A549 (cell line): ENCODE data around the gene TBC1D8. TPM values are rescaled to one million over a fixed set of nuclear protein-coding genes. Genes with fewer than 3 reads are reported as not detected.
A peak's percentile ranks its signal among the peaks of the same experiment; 100 is the strongest.

Source experiments
- ATAC-seq, 2 experiments: fragments of 200-7000 bp in 1 of 2; fragments of >200 bp in 1 of 2; cut with Nextera tagmentation in 1 of 2; cut with Tn5 transposase in 1 of 2; 3 replicates each; pipeline versions ENCODE4 v1.8.0 to v1.9.1; 2018 to 2020; ENCODE audit warnings: mild to moderate bottlenecking in 1 of 2, moderate library complexity in 1 of 2
- CTCF ChIA-PET: fragments of 300-600 bp; sonication (Branson Sonifier 250); formaldehyde crosslinking; extraction: SDS; loops from one replicate; lab custom pipeline; 2021; ENCODE audit warnings: antibody characterized with exemption, inconsistent platforms; lab: Yijun Ruan, JAX
- POLR2A ChIA-PET: fragments of 350-600 bp; formaldehyde crosslinking; extraction: SDS; loops from one replicate; lab custom pipeline; 2021; ENCODE audit warnings: antibody characterized with exemption, inconsistent platforms; lab: Yijun Ruan, JAX
- DNase-seq, 2 experiments: peaks; one replicate each; pipeline versions ENCODE4 v3.0.0 to v3.0.0-alpha.2; 2011 to 2016; ENCODE audit warnings: low read depth in 1 of 2, low spot score in 1 of 2
- FAIRE-seq: peaks from 2 replicates; lab custom pipeline; 2011; peaks lifted over from hg19 to GRCh38; lab: Jason Lieb, UNC
- H3K27ac ChIP-seq, 2 experiments: fragments of >200 bp; sonication (Bioruptor Twin); formaldehyde crosslinking; 3 replicates each; pipeline ENCODE4 v1.5.1; 2016 to 2017
- H3K4me1 ChIP-seq: fragments of >200 bp; sonication (Bioruptor Twin); formaldehyde crosslinking; 3 replicates; pipeline ENCODE4 v1.6.1; 2016
- H3K4me2 ChIP-seq: fragments of >200 bp; sonication (Bioruptor Twin); formaldehyde crosslinking; 3 replicates; pipeline ENCODE4 v1.6.1; 2016
- H3K4me3 ChIP-seq: fragments of >200 bp; sonication (Bioruptor Twin); formaldehyde crosslinking; 3 replicates; pipeline ENCODE4 v1.5.1; 2016
- H3K9me3 ChIP-seq: fragments of >200 bp; sonication (Bioruptor Twin); formaldehyde crosslinking; 3 replicates; pipeline ENCODE4 v1.6.1; 2016
- BCL3 ChIP-seq: fragments of >200 bp; sonication (Bioruptor Twin); formaldehyde crosslinking; IDR thresholded peaks from 3 replicates; pipeline ENCODE4 v1.6.1; 2016
- CHD4 ChIP-seq: fragments of 200-600 bp; sonication (generic); IDR thresholded peaks from 2 replicates; pipeline ENCODE4 v1.6.1; 2016; ENCODE audit warnings: antibody characterized with exemption, mild to moderate bottlenecking, borderline replicate concordance
- EHF ChIP-seq: fragments of 250-450 bp; sonication (Bioruptor Pico); IDR thresholded peaks from 2 replicates; pipeline ENCODE4 v1.5.0; 2020; ENCODE audit warnings: mild to moderate bottlenecking
- ESRRA ChIP-seq: fragments of 150-350 bp; IDR thresholded peaks from 2 replicates; pipeline ENCODE4 v1.6.1; 2014; ENCODE audit warnings: mild to moderate bottlenecking, low read length, borderline replicate concordance
- FOSL2 ChIP-seq, 2 experiments: fragments of 450-650 bp in 1 of 2; fragments of >200 bp in 1 of 2; sonication (Bioruptor Twin) in 1 of 2; formaldehyde crosslinking; IDR thresholded peaks; 2 replicates each; pipeline versions ENCODE4 v1.5.0 to v1.6.1; 2016 to 2020; ENCODE audit warnings: mild to moderate bottlenecking in 1 of 2, moderate library complexity in 1 of 2
- FOXS1 ChIP-seq: fragments of 250-450 bp; sonication (Bioruptor Pico); IDR thresholded peaks from 2 replicates; pipeline ENCODE4 v1.5.0; 2020; ENCODE audit warnings: mild to moderate bottlenecking, moderate library complexity
- GATA3 ChIP-seq: IDR thresholded peaks from 2 replicates; pipeline ENCODE4 v1.6.1; 2012; ENCODE audit warnings: borderline replicate concordance
- HOXA7 ChIP-seq: fragments of 250-450 bp; sonication (Bioruptor Pico); IDR thresholded peaks from 2 replicates; pipeline ENCODE4 v1.5.0; 2020; ENCODE audit warnings: mild to moderate bottlenecking, moderate library complexity
- HOXB5 ChIP-seq: fragments of 250-450 bp; sonication (Bioruptor Pico); IDR thresholded peaks from 2 replicates; pipeline ENCODE4 v1.5.0; 2020; ENCODE audit warnings: mild to moderate bottlenecking, moderate library complexity
- JUN ChIP-seq, 2 experiments: fragments of >200 bp; sonication (Bioruptor Twin); formaldehyde crosslinking; IDR thresholded peaks; 2 replicates in 1 of 2; 3 replicates in 1 of 2; pipeline ENCODE4 v1.6.1; 2016 to 2017
- JUNB ChIP-seq: fragments of >200 bp; sonication (Bioruptor Twin); formaldehyde crosslinking; IDR thresholded peaks from 2 replicates; pipeline ENCODE4 v1.6.1; 2016
- KDM1A ChIP-seq: fragments of 200-600 bp; sonication (generic); IDR thresholded peaks from 2 replicates; pipeline ENCODE4 v1.6.1; 2016; ENCODE audit warnings: low read depth, mild to moderate bottlenecking
- KDM5A ChIP-seq: fragments of 200-600 bp; sonication (generic); IDR thresholded peaks from 2 replicates; pipeline ENCODE4 v1.6.1; 2016; ENCODE audit warnings: antibody characterized with exemption, mild to moderate bottlenecking
- MAFK ChIP-seq: fragments of 450-650 bp; IDR thresholded peaks from 2 replicates; pipeline ENCODE4 v1.6.1; 2014; ENCODE audit not compliant: partially characterized antibody
- NFE2L2 ChIP-seq: fragments of 150-350 bp; conservative IDR thresholded peaks from 2 replicates; pipeline ENCODE4 v1.6.1; 2014; ENCODE audit warnings: low read length
- NPAS2 ChIP-seq: fragments of 250-450 bp; sonication (Bioruptor Pico); IDR thresholded peaks from 2 replicates; pipeline ENCODE4 v1.8.0; 2022; ENCODE audit warnings: mild to moderate bottlenecking, moderate library complexity, borderline replicate concordance
- PHF8 ChIP-seq: fragments of 200-600 bp; sonication (generic); IDR thresholded peaks from 2 replicates; pipeline ENCODE4 v1.6.1; 2016; ENCODE audit warnings: low read depth, mild to moderate bottlenecking, antibody characterized with exemption, moderate library complexity, borderline replicate concordance
- RAD21 ChIP-seq, 2 experiments: fragments of >200 bp in 1 of 2; sonication (Bioruptor Twin) in 1 of 2; formaldehyde crosslinking in 1 of 2; IDR thresholded peaks in 1 of 2; conservative IDR thresholded peaks in 1 of 2; 2 replicates in 1 of 2; 3 replicates in 1 of 2; pipeline ENCODE4 v1.6.1; 2012 to 2018; ENCODE audit warnings: inconsistent platforms in 1 of 2
- RCOR1 ChIP-seq: fragments of 150-350 bp; IDR thresholded peaks from 2 replicates; pipeline ENCODE4 v1.6.1; 2014; ENCODE audit warnings: antibody characterized with exemption, low read length, low read depth
- SMC3 ChIP-seq: fragments of >200 bp; sonication (Bioruptor Twin); formaldehyde crosslinking; IDR thresholded peaks from 3 replicates; pipeline ENCODE4 v1.6.1; 2018; ENCODE audit warnings: inconsistent platforms
- SREBF2 ChIP-seq: fragments of 450-650 bp; IDR thresholded peaks from 2 replicates; pipeline ENCODE4 v1.6.1; 2014; ENCODE audit warnings: mild to moderate bottlenecking, moderate library complexity
- WGBS: methylation state at CpG from one replicate; pipeline ENCODE4 v1.1.6; 2017; ENCODE audit errors: missing lambda C conversion rate; 5-methylcytosine and 5-hydroxymethylcytosine counted together
- polyA plus RNA-seq, 4 experiments: library from polyadenylated mRNA; depleted of rRNA in 3 of 4; stranded (reverse); fragments of >200 nt; fragmentation: RNase III in 1 of 4; extraction: RNeasy Plus Mini Kit Qiagen cat#74134 plus additional on column Dnase treatment in 1 of 4; gene quantifications; 2 replicates in 3 of 4; 3 replicates in 1 of 4; pipeline ENCODE4 v1.2.3, GENCODE V29; 2011 to 2017
- TF ChIP-seq, protein P1 (sequence below): fragments of >200 bp; sonication (Bioruptor Twin); formaldehyde crosslinking; IDR thresholded peaks from 2 replicates; pipeline ENCODE4 v1.6.1; 2016
- TF ChIP-seq, protein P2 (sequence below): IDR thresholded peaks from 2 replicates; pipeline ENCODE4 v1.6.1; 2012; ENCODE audit warnings: low read depth, borderline replicate concordance
- TF ChIP-seq, protein P3 (sequence below): fragments of 150-350 bp; IDR thresholded peaks from 2 replicates; pipeline ENCODE4 v1.6.1; 2014; ENCODE audit warnings: low read depth, mild to moderate bottlenecking, low read length
- TF ChIP-seq, protein P4 (sequence below): fragments of >200 bp; sonication (Bioruptor Twin); formaldehyde crosslinking; IDR thresholded peaks from 3 replicates; pipeline ENCODE4 v1.5.1; 2016

The TBC1D8 gene
- polyA plus RNA-seq, 2 of the 4 experiments (the other 2 are of a cell fraction): 35.3 to 107 TPM

DNA sequence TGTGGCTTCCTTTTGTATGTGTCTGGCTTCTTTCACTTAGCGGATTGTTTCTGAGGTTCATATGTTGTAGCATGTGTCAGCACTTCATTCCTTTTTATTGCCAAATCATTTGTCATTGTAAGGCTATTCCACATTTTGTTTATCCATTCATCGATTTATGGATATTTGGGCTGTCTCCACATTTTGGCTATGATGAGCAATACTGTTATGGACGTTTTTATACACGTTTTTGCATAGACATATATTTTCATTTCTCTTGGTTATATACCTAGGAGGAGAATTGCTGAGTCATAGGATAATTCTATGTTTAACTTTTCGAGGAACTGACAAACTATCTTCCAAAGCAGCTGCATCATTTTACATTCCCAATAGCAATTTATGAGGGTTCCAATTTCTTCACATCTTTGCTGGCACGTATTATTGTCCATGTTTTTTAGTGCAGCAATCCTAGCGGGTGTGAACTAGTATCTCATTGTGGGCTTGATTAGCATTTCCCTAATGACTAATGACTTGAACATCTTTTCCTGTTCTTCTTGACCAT is 48.1 kb upstream of the TBC1D8 start:
- CTCF ChIA-PET: interaction anchor here (1.0 to 1.4 kb wide), 3 partner anchors 10 to 594 kb away, joined by 3 to 4 read pairs (median 4); no protein-coding TSS in a partner anchor
- peaks cover 17% of the 10 kb centered on the region for H3K4me1 ChIP-seq
- FAIRE-seq: no peak
- peak in 1 of 2 experiments; percentile 21 for DNase-seq
- TF ChIP-seq NFE2L2 (peak; percentile 89), KDM1A (no peak), GATA3 (no peak), MAFK (peak; percentile 98), PHF8 (no peak), KDM5A (no peak), FOSL2 (IDR thresholded peaks at IDR 0.05) (no peak), FOSL2 (CRISPR knock-in tag; IDR thresholded peaks at IDR 0.05) (0 out of 2 replicates have a peak, but pooled peaks have one; percentile 12), ESRRA (no peak), CHD4 (no peak), NPAS2 (no peak), BCL3 (no peak), SREBF2 (no peak), JUNB (no peak), EHF (no peak)
- TF ChIP-seq, protein P1, sequence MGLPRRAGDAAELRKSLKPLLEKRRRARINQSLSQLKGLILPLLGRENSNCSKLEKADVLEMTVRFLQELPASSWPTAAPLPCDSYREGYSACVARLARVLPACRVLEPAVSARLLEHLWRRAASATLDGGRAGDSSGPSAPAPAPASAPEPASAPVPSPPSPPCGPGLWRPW: no peak
- TF ChIP-seq, protein P2, sequence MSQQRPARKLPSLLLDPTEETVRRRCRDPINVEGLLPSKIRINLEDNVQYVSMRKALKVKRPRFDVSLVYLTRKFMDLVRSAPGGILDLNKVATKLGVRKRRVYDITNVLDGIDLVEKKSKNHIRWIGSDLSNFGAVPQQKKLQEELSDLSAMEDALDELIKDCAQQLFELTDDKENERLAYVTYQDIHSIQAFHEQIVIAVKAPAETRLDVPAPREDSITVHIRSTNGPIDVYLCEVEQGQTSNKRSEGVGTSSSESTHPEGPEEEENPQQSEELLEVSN: no peak
- TF ChIP-seq, protein P3, sequence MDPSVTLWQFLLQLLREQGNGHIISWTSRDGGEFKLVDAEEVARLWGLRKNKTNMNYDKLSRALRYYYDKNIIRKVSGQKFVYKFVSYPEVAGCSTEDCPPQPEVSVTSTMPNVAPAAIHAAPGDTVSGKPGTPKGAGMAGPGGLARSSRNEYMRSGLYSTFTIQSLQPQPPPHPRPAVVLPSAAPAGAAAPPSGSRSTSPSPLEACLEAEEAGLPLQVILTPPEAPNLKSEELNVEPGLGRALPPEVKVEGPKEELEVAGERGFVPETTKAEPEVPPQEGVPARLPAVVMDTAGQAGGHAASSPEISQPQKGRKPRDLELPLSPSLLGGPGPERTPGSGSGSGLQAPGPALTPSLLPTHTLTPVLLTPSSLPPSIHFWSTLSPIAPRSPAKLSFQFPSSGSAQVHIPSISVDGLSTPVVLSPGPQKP: no peak
- 62% methylated on average over 7 of the region's 7 CpGs for WGBS
- H3K4me2 ChIP-seq: no peak overlapping the region
- peak overlapping the region in 1 of 2 experiments; percentile 49; a peak in 3 of 6 replicates for H3K27ac ChIP-seq
- H3K4me3 ChIP-seq: no peak overlapping the region
- POLR2A ChIA-PET: no interaction called here
- no peak for ATAC-seq
- no peaks in the 10 kb centered on the region for H3K9me3 ChIP-seq

DNA sequence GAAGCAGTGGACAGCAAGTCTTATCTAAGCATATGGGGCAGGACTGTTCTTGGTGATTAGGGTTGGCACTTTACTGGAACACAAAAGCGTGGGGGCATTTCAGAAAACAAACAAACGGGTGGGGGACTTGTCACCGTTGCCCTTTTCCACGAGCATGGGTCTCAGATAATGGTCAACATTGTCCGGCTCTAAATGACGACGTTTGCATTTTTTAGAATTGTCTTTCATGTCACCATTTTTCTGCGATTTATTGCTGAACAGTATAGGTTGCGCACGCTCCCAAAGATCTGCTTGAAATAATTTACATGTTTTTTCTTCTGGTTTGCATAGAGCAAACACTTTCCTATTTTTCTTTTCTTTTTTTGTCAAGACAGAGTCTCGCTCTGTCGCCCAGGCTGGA is 46.6 kb upstream of the TBC1D8 start:
- H3K4me1 ChIP-seq: peaks cover 17% of the 10 kb centered on the region
- no peak overlapping the region for H3K4me3 ChIP-seq
- no peak for ATAC-seq
- ChIA-PET CTCF (interaction anchor here (0.9 to 10.3 kb wide), 4 partner anchors 6 to 216 kb away, joined by 4 to 96 read pairs (median 6); no protein-coding TSS in a partner anchor), POLR2A (no interaction called here)
- TF ChIP-seq MAFK: peak; percentile 49
- TF ChIP-seq FOXS1: no peak
- no peak for TF ChIP-seq HOXA7 (CRISPR knock-in tag)
- TF ChIP-seq HOXB5 (CRISPR knock-in tag): no peak
- H3K27ac ChIP-seq: no peak overlapping the region
- H3K9me3 ChIP-seq: no peaks in the 10 kb centered on the region
- H3K4me2 ChIP-seq: no peak overlapping the region
- 89% methylated on average over 12 of the region's 12 CpGs for WGBS
- no peak for FAIRE-seq
- DNase-seq: no peak

GRCh38 chr2:101197215-101197745 is 46.1 kb upstream of the TBC1D8 start:
- DNase-seq: peak in 1 of 2 experiments; percentile 32
- CTCF ChIA-PET: interaction anchor here (0.9 to 10.3 kb wide), 7 partner anchors 7 to 215 kb away, joined by 3 to 96 read pairs (median 6); no protein-coding TSS in a partner anchor
- Histone ChIP-seq H3K27ac (no peak overlapping the region), H3K4me3 (no peak overlapping the region), H3K4me2 (no peak overlapping the region)
- TF ChIP-seq SMC3: 0 out of 3 replicates have a peak, but pooled peaks have one; percentile 28
- TF ChIP-seq RCOR1: no peak
- TF ChIP-seq, protein P4, sequence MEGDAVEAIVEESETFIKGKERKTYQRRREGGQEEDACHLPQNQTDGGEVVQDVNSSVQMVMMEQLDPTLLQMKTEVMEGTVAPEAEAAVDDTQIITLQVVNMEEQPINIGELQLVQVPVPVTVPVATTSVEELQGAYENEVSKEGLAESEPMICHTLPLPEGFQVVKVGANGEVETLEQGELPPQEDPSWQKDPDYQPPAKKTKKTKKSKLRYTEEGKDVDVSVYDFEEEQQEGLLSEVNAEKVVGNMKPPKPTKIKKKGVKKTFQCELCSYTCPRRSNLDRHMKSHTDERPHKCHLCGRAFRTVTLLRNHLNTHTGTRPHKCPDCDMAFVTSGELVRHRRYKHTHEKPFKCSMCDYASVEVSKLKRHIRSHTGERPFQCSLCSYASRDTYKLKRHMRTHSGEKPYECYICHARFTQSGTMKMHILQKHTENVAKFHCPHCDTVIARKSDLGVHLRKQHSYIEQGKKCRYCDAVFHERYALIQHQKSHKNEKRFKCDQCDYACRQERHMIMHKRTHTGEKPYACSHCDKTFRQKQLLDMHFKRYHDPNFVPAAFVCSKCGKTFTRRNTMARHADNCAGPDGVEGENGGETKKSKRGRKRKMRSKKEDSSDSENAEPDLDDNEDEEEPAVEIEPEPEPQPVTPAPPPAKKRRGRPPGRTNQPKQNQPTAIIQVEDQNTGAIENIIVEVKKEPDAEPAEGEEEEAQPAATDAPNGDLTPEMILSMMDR: peak; percentile 34; the same call in 1 of the 3 replicates
- peak; percentile 17 to 34; a peak in 1 of 5 replicates for TF ChIP-seq RAD21 (conservative IDR thresholded peaks at IDR 0.05 in 1 of 2, IDR thresholded peaks at IDR 0.05 in 1 of 2)
- no peak for TF ChIP-seq HOXA7 (CRISPR knock-in tag)
- TF ChIP-seq JUN (IDR thresholded peaks at IDR 0.05): no peak
- TF ChIP-seq, all 56 proteins: peak for 3
- ATAC-seq (peak; percentile 73 to 81; a peak in 5 of 6 replicates), FAIRE-seq (no peak)
- POLR2A ChIA-PET: no interaction called here
- H3K4me1 ChIP-seq: peaks cover 17% of the 10 kb centered on the region
- H3K9me3 ChIP-seq: no peaks in the 10 kb centered on the region
- WGBS: 28% methylated on average over 1 of the region's 1 CpG
